Esophagus muscularis mucosa (tissue), 4 donors: Measurements from ENCODE around the gene NKIRAS2.

Experiments
- CTCF ChIP-seq, 3 experiments: fragments of 200-600 bp in 2 of 3; fragments of 450-650 bp in 1 of 3; sonication (generic) in 2 of 3; IDR thresholded peaks; one replicate each; pipeline ENCODE4 v1.5.1; 2017 to 2019; ENCODE audit warnings: antibody characterized with exemption in 3 of 3, mild to moderate bottlenecking in 2 of 3, moderate library complexity in 1 of 3
- EP300 ChIP-seq: sonication (generic); formaldehyde crosslinking; IDR thresholded peaks from one replicate; pipeline ENCODE4 v1.6.1; 2017; ENCODE audit warnings: antibody characterized with exemption
- POLR2A ChIP-seq: fragments of 450-650 bp; IDR thresholded peaks from one replicate; pipeline ENCODE4 v1.6.1; 2017; ENCODE audit warnings: antibody characterized with exemption, moderate library complexity, mild to moderate bottlenecking, low read depth

- TF ChIP-seq CTCF (IDR thresholded peaks at IDR 0.05) (no peak), POLR2A (no peak), EP300 (no peak)
These were observed 22.9 kb downstream of the NKIRAS2 start for GRCh38 chr17:42042598-42043319.
